PC-3 (cell line): ENCODE measurements around the gene DIS3L2. TPM values are rescaled to one million over a fixed set of nuclear protein-coding genes. Genes with fewer than 3 reads are reported as not detected.

Experiments used
- ATAC-seq: fragments of 200-7000 bp; cut with Tn5 transposase; 2 replicates; pipeline ENCODE4 v1.9.1; 2020; ENCODE audit warnings: mild to moderate bottlenecking, moderate library complexity
- BruUV-seq: library from RNA; stranded (reverse); fragments of 400-500 nt; replicated peaks from 2 replicates; lab custom pipeline; 2021; lab: Mats Ljungman, UMichigan
- CTCF ChIA-PET: fragments of 300-600 bp; sonication (Branson Sonifier 250); formaldehyde crosslinking; loops from one replicate; lab custom pipeline; 2022; ENCODE audit warnings: antibody characterized with exemption; lab: Charles Lee
- POLR2A ChIA-PET: fragments of 300-600 bp; sonication (Branson Sonifier 250); formaldehyde crosslinking; loops from one replicate; lab custom pipeline; 2022; ENCODE audit warnings: antibody characterized with exemption; ENCODE audit not compliant: unreplicated experiment; lab: Charles Lee
- DNase-seq: peaks from one replicate; pipeline ENCODE4 v3.0.0-alpha.2; 2015
- H2AFZ ChIP-seq: fragments of 300-600 bp; sonication (generic); 2 replicates; pipeline ENCODE4 v1.6.0; 2016; ENCODE audit warnings: antibody characterized with exemption, low read length
- H3F3A ChIP-seq: fragments of 300-600 bp; sonication (generic); one replicate; pipeline ENCODE4 v1.6.0; 2017; ENCODE audit warnings: antibody characterized with exemption, low read length, control low read depth, mild to moderate bottlenecking; ENCODE audit not compliant: unreplicated experiment
- H3K27ac ChIP-seq: fragments of 300-600 bp; sonication (generic); 2 replicates; pipeline ENCODE4 v1.5.1; 2016; ENCODE audit warnings: mild to moderate bottlenecking, low read length
- H3K27me3 ChIP-seq: fragments of 300-600 bp; sonication (generic); 2 replicates; pipeline ENCODE4 v1.6.1; 2016; ENCODE audit warnings: low read length, mixed read lengths
- H3K36me3 ChIP-seq: fragments of 300-600 bp; sonication (generic); 2 replicates; pipeline ENCODE4 v1.6.1; 2016; ENCODE audit warnings: low read depth, mixed run types, low read length, mixed read lengths
- H3K4me1 ChIP-seq: fragments of 300-600 bp; sonication (generic); 2 replicates; pipeline ENCODE4 v1.5.1; 2016; ENCODE audit warnings: low read length; ENCODE audit not compliant: insufficient read depth
- H3K4me2 ChIP-seq: fragments of 300-600 bp; sonication (generic); 2 replicates; pipeline ENCODE4 v1.6.0; 2016; ENCODE audit warnings: low read length
- H3K4me3 ChIP-seq: fragments of 300-600 bp; sonication (generic); 2 replicates; pipeline ENCODE4 v1.5.1; 2016; ENCODE audit warnings: mild to moderate bottlenecking, low read length, mixed read lengths
- H3K79me2 ChIP-seq: fragments of 300-600 bp; sonication (generic); 2 replicates; pipeline ENCODE4 v1.6.1; 2017; ENCODE audit warnings: low read length, mixed read lengths
- H3K9ac ChIP-seq: fragments of 300-600 bp; sonication (generic); 2 replicates; pipeline ENCODE4 v1.6.0; 2016; ENCODE audit warnings: mild to moderate bottlenecking, low read length
- H3K9me2 ChIP-seq: fragments of 300-600 bp; sonication (generic); replicated peaks from 2 replicates; pipeline ENCODE4 v1.6.1; 2016; ENCODE audit warnings: mixed run types, low read length, mixed read lengths
- H3K9me3 ChIP-seq: fragments of 300-600 bp; sonication (generic); 2 replicates; pipeline ENCODE4 v1.6.1; 2016; ENCODE audit warnings: low read length, mixed read lengths
- H4K20me1 ChIP-seq: fragments of 300-600 bp; sonication (generic); 2 replicates; pipeline ENCODE4 v1.6.1; 2016; ENCODE audit warnings: low read length, mixed read lengths
- CTCF ChIP-seq: fragments of 300-600 bp; sonication (generic); conservative IDR thresholded peaks from 2 replicates; pipeline ENCODE4 v1.5.1; 2017; ENCODE audit warnings: antibody characterized with exemption, low read depth, mild to moderate bottlenecking, low read length
- EZH2 ChIP-seq: fragments of 300-600 bp; sonication (generic); IDR thresholded peaks from one replicate; pipeline ENCODE4 v1.6.1; 2017; ENCODE audit warnings: antibody characterized with exemption, mild to moderate bottlenecking, low read length; ENCODE audit not compliant: unreplicated experiment
- EZH2phosphoT487 ChIP-seq: fragments of 300-600 bp; sonication (generic); IDR thresholded peaks from 2 replicates; pipeline ENCODE4 v1.6.1; 2018; ENCODE audit warnings: mild to moderate bottlenecking, antibody characterized with exemption, low read length, borderline replicate concordance
- intact Hi-C: fragments of 100-400 bp; cut with micrococcal nuclease; formaldehyde crosslinking; loops from 2 replicates; pipeline ENCODE4 v1.9.0; 2023
- total RNA-seq: library from RNA; depleted of rRNA; stranded (reverse); fragments of >200 nt; gene quantifications from 2 replicates; pipeline ENCODE4 v1.2.3, GENCODE V29; 2014

Gene DIS3L2
- total RNA-seq, 1 experiment from 2014 or later: 22.8 TPM

GRCh38 chr2:232183279-232183678 is 221.8 kb downstream of the DIS3L2 start:
- TF ChIP-seq EZH2 (no peak), EZH2phosphoT487 (no peak), CTCF (no peak)
- no peaks in the 10 kb centered on the region for H3K9me3 ChIP-seq
- no TSS peak for BruUV-seq
- H3K4me1 ChIP-seq: no peaks in the 10 kb centered on the region
- H3K36me3 ChIP-seq: no peaks in the 10 kb centered on the region
- no peaks in the 10 kb centered on the region for H3F3A ChIP-seq
- ChIA-PET POLR2A (no interaction called here), CTCF (no interaction called here)
- H3K27me3 ChIP-seq: no peaks in the 10 kb centered on the region
- no peaks in the 10 kb centered on the region for H3K9me2 ChIP-seq
- H3K9ac ChIP-seq: no peak overlapping the region
- H3K79me2 ChIP-seq: no peaks in the 10 kb centered on the region
- ATAC-seq (no peak), DNase-seq (no peak)
- intact Hi-C loops: no loop called here
- no peak overlapping the region for H3K4me3 ChIP-seq
- H4K20me1 ChIP-seq: no peaks in the 10 kb centered on the region
- H3K4me2 ChIP-seq: no peak overlapping the region
- H2AFZ ChIP-seq: no peak overlapping the region
- no peak overlapping the region for H3K27ac ChIP-seq

- Histone ChIP-seq H3K4me3 (no peak overlapping the region), H3K9ac (no peak overlapping the region), H3K27ac (no peak overlapping the region), H3K36me3 (no peaks in the 10 kb centered on the region), H3F3A (no peaks in the 10 kb centered on the region), H3K4me2 (no peak overlapping the region), H3K9me2 (no peaks in the 10 kb centered on the region), H3K4me1 (no peaks in the 10 kb centered on the region), H2AFZ (no peak overlapping the region), H4K20me1 (no peaks in the 10 kb centered on the region), H3K9me3 (no peaks in the 10 kb centered on the region), H3K27me3 (no peaks in the 10 kb centered on the region), H3K79me2 (no peaks in the 10 kb centered on the region)
- ATAC-seq: no peak
- TF ChIP-seq CTCF (no peak), EZH2phosphoT487 (no peak), EZH2 (no peak)
- CTCF ChIA-PET: no interaction called here
- intact Hi-C loops: no loop called here
- no peak for DNase-seq
- BruUV-seq: no TSS peak
- POLR2A ChIA-PET: no interaction called here
Measured at GRCh38 chr2:232184346-232184745, 222.8 kb downstream of the DIS3L2 start.

GRCh38 chr2:232190796-232191195 is 229.3 kb downstream of the DIS3L2 start:
- ATAC-seq (no peak), DNase-seq (no peak)
- H3K9me3 ChIP-seq: no peaks in the 10 kb centered on the region
- ChIA-PET CTCF (no interaction called here), POLR2A (no interaction called here)
- no peak overlapping the region for H3K27ac ChIP-seq
- no peak overlapping the region for H2AFZ ChIP-seq
- no peaks in the 10 kb centered on the region for H4K20me1 ChIP-seq
- no peaks in the 10 kb centered on the region for H3K79me2 ChIP-seq
- BruUV-seq: no TSS peak
- intact Hi-C loops: no loop called here
- H3K9ac ChIP-seq: no peak overlapping the region
- no peaks in the 10 kb centered on the region for H3K9me2 ChIP-seq
- no peaks in the 10 kb centered on the region for H3F3A ChIP-seq
- TF ChIP-seq EZH2phosphoT487: no peak
- no peak for TF ChIP-seq CTCF
- no peak for TF ChIP-seq EZH2
- H3K4me1 ChIP-seq: no peaks in the 10 kb centered on the region
- no peaks in the 10 kb centered on the region for H3K27me3 ChIP-seq
- H3K4me2 ChIP-seq: no peak overlapping the region
- H3K4me3 ChIP-seq: no peak overlapping the region
- peaks cover 10% of the 10 kb centered on the region for H3K36me3 ChIP-seq
